Vagina (tissue), 2 donors: ENCODE data around the gene EPO.

Experiments used
- CTCF ChIP-seq, 3 experiments: fragments of 450-650 bp in 2 of 3; fragments of 200-600 bp in 1 of 3; sonication (generic) in 1 of 3; IDR thresholded peaks; one replicate each; pipeline ENCODE4 v1.5.1; 2017 to 2019; ENCODE audit warnings: antibody characterized with exemption in 3 of 3, mild to moderate bottlenecking in 2 of 3, moderate library complexity in 2 of 3
- POLR2A ChIP-seq, 2 donors: fragments of 450-650 bp; IDR thresholded peaks; one replicate each; pipeline ENCODE4 v1.6.1; 2017; ENCODE audit warnings: antibody characterized with exemption in 2 of 2, mild to moderate bottlenecking in 2 of 2, moderate library complexity in 2 of 2

- no peak for TF ChIP-seq CTCF (IDR thresholded peaks at IDR 0.05)
- TF ChIP-seq POLR2A (IDR thresholded peaks at IDR 0.05) = no peak
Measured at GRCh38 chr7:100768784-100769183, 48.5 kb downstream of the EPO start.
